IPS DF 4.7 (cell line): ENCODE data around the gene ECE1.

Experiments used
- DNase-seq: peaks from one replicate; pipeline ENCODE4 v3.0.0-alpha.2; 2013; ENCODE audit warnings: low spot score; ENCODE audit errors: extremely low read depth

ECE1 gene

GRCh38 chr1:21325731-21326387 lies 35.6 kb upstream of the ECE1 start:
- no peak for DNase-seq

GRCh38 chr1:21325231-21325718 lies 35.0 kb upstream of the ECE1 start:
- no peak for DNase-seq

GRCh38 chr1:21324368-21325141 lies 34.3 kb upstream of the ECE1 start:
- DNase-seq, result no peak

- DNase-seq, result no peak
Measured at GRCh38 chr1:21323091-21323490, 32.8 kb upstream of the ECE1 start.

- DNase-seq, result no peak
Measured at GRCh38 chr1:21322681-21323016, 32.4 kb upstream of the ECE1 start.

GRCh38 chr1:21321963-21322680 lies 31.9 kb upstream of the ECE1 start:
- DNase-seq, result no peak

GRCh38 chr1:21320410-21321108 lies 30.3 kb upstream of the ECE1 start:
- DNase-seq, result no peak

GRCh38 chr1:21319447-21320407 lies 29.5 kb upstream of the ECE1 start:
- DNase-seq, result no peak

- DNase-seq, result no peak
Measured at GRCh38 chr1:21318714-21319159, 28.5 kb upstream of the ECE1 start.

- no peak for DNase-seq
Measured at GRCh38 chr1:21318057-21318713, 27.9 kb upstream of the ECE1 start.

GRCh38 chr1:21317690-21318043 lies 27.4 kb upstream of the ECE1 start:
- DNase-seq, result no peak

GRCh38 chr1:21317035-21317689 lies 26.9 kb upstream of the ECE1 start:
- no peak for DNase-seq

- no peak for DNase-seq
Measured at GRCh38 chr1:21314743-21315396, 24.6 kb upstream of the ECE1 start.

- DNase-seq, result no peak
Measured at GRCh38 chr1:21313886-21314721, 23.8 kb upstream of the ECE1 start.

GRCh38 chr1:21313203-21313885 lies 23.1 kb upstream of the ECE1 start:
- no peak for DNase-seq

- no peak for DNase-seq
Measured at GRCh38 chr1:21312407-21312992, 22.2 kb upstream of the ECE1 start.

GRCh38 chr1:21311016-21311415 lies 20.8 kb upstream of the ECE1 start:
- no peak for DNase-seq
